Memory B cell (primary cell): ENCODE results near the gene SOS1.
A peak's percentile ranks its signal among the peaks of the same experiment; 100 is the strongest.
"Not testable (repeated sequence)": the region's sequence is repeated elsewhere in the genome, so short reads cannot be mapped to it uniquely, and the experiment has no call there.

Source experiments
- ATAC-seq: fragments of 150-1000 bp; cut with Tn5 transposase; 2 replicates; pipeline ENCODE4 v1.10.0; 2021; ENCODE audit warnings: low read depth, mild to moderate bottlenecking, moderate library complexity
- DNase-seq, 2 donors: peaks; one replicate each; pipeline ENCODE4 v3.0.0; 2022; ENCODE audit warnings: low spot score in 2 of 2
- H3K27ac Mint-ChIP-seq: one replicate; pipeline ENCODE4 v1.8.0; 2022; ENCODE audit warnings: mild to moderate bottlenecking, moderate library complexity, mixed read lengths
- H3K27me3 Mint-ChIP-seq: one replicate; pipeline ENCODE4 v1.8.0; 2022; ENCODE audit warnings: mixed read lengths
- H3K36me3 Mint-ChIP-seq: one replicate; pipeline ENCODE4 v1.8.0; 2022; ENCODE audit warnings: mild to moderate bottlenecking, mixed read lengths
- H3K4me1 Mint-ChIP-seq: one replicate; pipeline ENCODE4 v1.8.0; 2022; ENCODE audit warnings: mixed read lengths
- H3K4me3 Mint-ChIP-seq: one replicate; pipeline ENCODE4 v1.8.0; 2022; ENCODE audit warnings: mild to moderate bottlenecking, moderate library complexity, mixed read lengths
- H3K9me3 Mint-ChIP-seq: one replicate; pipeline ENCODE4 v1.8.0; 2022; ENCODE audit warnings: mixed read lengths

SOS1 gene

GRCh38 chr2:39145906-39146421, 25.1 kb upstream of the SOS1 start:
- Mint-ChIP-seq H3K27ac (no peak overlapping the region), H3K4me3 (no peak overlapping the region), H3K36me3 (no peaks in the 10 kb centered on the region), H3K9me3 (no peaks in the 10 kb centered on the region), H3K27me3 (no peaks in the 10 kb centered on the region), H3K4me1 (peaks cover 19% of the 10 kb centered on the region)
- no peak for DNase-seq
- ATAC-seq = no peak

- Mint-ChIP-seq H3K4me3 (no peak overlapping the region), H3K4me1 (peaks cover 20% of the 10 kb centered on the region), H3K27me3 (no peaks in the 10 kb centered on the region), H3K9me3 (no peaks in the 10 kb centered on the region), H3K27ac (no peak overlapping the region), H3K36me3 (no peaks in the 10 kb centered on the region)
- ATAC-seq (no peak), DNase-seq (no peak)
Measured at GRCh38 chr2:39144416-39144815, 23.6 kb upstream of the SOS1 start.

DNA sequence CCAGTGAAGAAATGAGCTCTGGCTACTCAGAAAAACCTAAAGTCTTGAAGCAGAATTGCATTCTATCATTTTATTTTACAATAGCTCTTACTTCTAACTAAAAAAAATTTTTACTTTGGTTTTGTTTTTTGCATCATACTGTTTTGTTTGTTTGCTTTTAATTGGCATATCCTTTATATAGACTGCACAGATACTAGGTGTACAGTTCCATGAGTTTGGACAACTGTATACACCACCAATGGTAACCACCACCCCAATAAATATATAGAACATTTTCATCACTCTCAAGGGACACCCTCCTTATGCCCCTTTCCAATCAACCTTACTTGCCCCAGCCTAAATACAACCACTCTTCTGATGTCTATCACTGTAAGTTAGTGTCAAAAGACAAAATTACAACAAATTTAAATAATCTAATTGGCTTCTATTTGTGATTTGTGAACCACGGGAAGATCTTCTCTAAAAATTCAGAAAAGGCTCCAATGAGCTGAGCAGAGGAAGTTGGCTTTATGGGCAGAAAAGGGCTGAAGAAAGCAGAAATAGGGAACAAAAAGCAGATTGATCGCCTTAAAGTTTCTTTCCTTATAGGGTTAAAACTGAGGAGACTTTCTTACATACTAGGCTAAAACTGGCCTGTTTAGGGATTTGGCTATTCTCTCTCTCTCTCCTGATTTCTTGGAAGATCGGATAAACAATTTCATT, 22.2 kb upstream of the SOS1 start:
- Mint-ChIP-seq H3K9me3 (no peaks in the 10 kb centered on the region), H3K36me3 (no peaks in the 10 kb centered on the region), H3K4me3 (no peak overlapping the region), H3K27me3 (no peaks in the 10 kb centered on the region), H3K4me1 (peaks cover 20% of the 10 kb centered on the region), H3K27ac (peak overlapping the region; percentile 81)
- ATAC-seq (no peak), DNase-seq (no peak)

DNA sequence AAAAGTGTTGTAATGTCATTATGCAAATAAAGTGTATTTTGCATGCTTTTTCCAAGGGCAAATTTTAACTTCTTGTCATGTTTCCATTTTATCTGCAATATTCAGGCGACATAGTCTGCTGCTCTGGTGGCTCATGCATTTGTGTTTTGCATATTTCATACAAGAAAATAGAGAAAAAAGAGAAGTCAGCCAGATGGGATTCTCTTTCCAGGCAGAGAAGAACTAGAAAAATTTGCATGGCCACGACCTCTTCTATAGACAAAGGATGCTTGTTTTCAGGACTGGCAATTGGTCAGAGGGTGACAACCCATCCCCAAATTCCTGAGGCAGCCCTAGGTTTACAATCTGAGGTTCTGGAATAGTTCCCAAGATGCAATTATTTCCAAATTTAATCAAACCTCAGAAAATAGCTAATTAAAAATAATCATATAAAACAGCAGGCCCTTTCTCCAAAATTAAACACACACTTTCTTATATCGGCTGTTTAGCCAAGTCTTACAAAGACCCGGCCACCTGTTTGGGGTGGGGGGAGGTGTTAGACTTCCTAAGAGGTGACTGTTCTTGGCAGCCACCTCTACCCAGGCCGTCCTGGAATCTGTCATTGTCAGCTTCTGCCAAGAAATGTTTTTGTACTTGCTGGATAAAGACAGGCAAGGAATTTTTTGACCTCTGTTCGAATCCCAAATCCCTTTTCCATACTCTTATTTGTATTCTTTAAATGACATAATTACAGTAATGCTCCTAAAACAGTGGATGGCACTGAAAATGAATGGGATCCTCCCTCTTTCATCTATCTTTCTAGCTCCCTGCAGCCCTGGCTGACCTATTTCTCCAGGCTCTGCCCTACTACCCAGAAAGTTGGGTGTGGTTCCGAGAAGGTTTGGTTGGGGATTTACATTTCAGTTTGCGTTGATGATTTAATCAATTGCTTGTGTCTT, 20.8 kb upstream of the SOS1 start:
- Mint-ChIP-seq H3K4me3 (peak overlapping the region; percentile 83), H3K9me3 (no peaks in the 10 kb centered on the region), H3K36me3 (no peaks in the 10 kb centered on the region), H3K4me1 (peaks cover 20% of the 10 kb centered on the region), H3K27me3 (no peaks in the 10 kb centered on the region), H3K27ac (peak overlapping the region; percentile 89)
- DNase-seq (peak in 1 of 2 donors; percentile 53), ATAC-seq (peak; percentile 95)

DNA sequence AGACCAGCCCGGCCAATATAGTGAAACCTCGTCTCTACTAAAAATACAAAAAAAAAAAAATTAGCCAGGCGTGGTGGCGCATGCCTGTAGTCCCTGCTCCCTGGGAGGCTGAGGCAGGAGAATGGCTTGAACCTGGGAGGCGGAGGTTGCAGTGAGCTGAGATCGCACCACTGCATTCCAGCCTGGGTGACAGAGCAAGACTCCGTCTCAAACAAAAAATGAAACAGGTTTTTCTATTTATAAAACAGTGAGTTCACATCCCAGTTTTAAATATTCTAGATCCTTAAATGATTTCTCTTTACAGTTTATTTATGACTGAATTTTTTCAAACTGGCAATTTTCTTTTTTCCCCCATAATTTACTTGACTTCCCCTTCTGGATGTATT, 20.1 kb upstream of the SOS1 start:
- H3K27ac Mint-ChIP-seq = peak overlapping the region; percentile 89

GRCh38 chr2:39140322-39140847, 19.5 kb upstream of the SOS1 start:
- H3K27me3 Mint-ChIP-seq = no peaks in the 10 kb centered on the region
- no peak for DNase-seq
- no peak for ATAC-seq
- no peaks in the 10 kb centered on the region for H3K36me3 Mint-ChIP-seq
- H3K4me1 Mint-ChIP-seq = peaks cover 27% of the 10 kb centered on the region
- H3K9me3 Mint-ChIP-seq = no peaks in the 10 kb centered on the region
- peak overlapping the region; percentile 89 for H3K27ac Mint-ChIP-seq
- no peak overlapping the region for H3K4me3 Mint-ChIP-seq

More for the DNA sequence above, 20.1 kb upstream of the SOS1 start:
- Mint-ChIP-seq H3K4me3 (peak overlapping the region; percentile 83), H3K4me1 (peaks cover 24% of the 10 kb centered on the region)
- H3K27me3 Mint-ChIP-seq, DNase-seq, H3K9me3 Mint-ChIP-seq, H3K36me3 Mint-ChIP-seq: not testable (repeated sequence)
- peak; percentile 30 for ATAC-seq

DNA sequence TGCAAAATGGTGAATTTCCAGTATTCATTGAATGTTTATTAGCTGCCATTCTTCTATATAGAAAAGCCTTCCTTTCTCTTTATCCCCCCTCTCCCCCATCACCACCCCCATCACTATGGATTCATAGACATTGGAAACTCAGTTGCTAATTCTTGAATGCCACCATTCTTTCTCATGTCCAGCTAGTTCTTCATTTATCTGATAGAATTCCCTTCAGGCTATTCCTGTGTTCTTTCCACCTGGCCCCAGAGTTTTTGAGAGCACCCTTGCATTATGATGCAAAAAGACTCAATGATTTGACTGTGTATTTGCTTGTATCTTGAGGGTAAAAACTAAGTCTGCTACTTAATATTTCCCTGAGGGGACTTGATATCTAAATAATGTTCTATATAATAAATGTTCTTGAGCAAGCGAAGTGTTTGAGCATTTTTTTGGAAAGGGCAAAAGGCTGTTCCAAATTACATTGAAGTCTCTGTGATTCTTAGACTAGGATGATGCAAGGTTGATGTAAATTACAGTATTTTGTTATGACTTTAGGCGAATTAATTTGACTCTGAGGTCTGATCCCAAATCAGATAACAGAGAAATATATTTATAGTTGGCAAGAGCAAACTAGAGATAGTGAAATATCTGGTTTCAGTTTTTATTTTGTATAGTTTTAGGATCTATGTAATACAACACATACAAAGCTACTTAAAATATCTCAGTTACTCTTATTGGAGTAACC, 18.8 kb upstream of the SOS1 start:
- Mint-ChIP-seq H3K4me3 (no peak overlapping the region), H3K27ac (peak overlapping the region; percentile 89)

DNA sequence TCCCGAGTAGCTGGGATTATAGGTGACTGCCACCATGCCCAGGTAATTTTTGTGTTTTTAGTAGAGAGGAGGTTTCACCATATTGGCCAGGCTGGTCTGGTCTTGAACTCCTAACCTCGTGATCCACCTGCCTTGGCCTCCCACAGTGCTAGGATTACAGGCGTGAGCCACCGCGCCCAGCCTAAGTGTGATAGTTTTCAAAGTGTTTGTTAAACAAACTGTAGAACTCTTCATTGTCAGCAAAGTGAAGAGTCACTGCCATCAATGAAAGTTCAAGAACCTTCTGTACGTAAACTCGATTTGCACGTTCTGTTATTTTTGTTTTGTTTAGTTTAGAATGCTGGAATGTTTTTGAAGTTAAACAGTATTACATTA, 18.0 kb upstream of the SOS1 start:
- H3K4me1 Mint-ChIP-seq = peaks cover 27% of the 10 kb centered on the region
- H3K9me3 Mint-ChIP-seq = no peaks in the 10 kb centered on the region
- no peak overlapping the region for H3K4me3 Mint-ChIP-seq
- H3K27me3 Mint-ChIP-seq = no peaks in the 10 kb centered on the region
- H3K27ac Mint-ChIP-seq = no peak overlapping the region
- H3K36me3 Mint-ChIP-seq = no peaks in the 10 kb centered on the region
- ATAC-seq (no peak), DNase-seq (no peak)

More for the DNA sequence above, 18.8 kb upstream of the SOS1 start:
- ATAC-seq = no peak
- Mint-ChIP-seq H3K36me3 (no peaks in the 10 kb centered on the region), H3K27me3 (no peaks in the 10 kb centered on the region), H3K9me3 (no peaks in the 10 kb centered on the region), H3K4me1 (peaks cover 27% of the 10 kb centered on the region)
- DNase-seq = no peak

GRCh38 chr2:39138187-39138836, 17.5 kb upstream of the SOS1 start:
- H3K27ac Mint-ChIP-seq, DNase-seq, ATAC-seq, H3K4me3 Mint-ChIP-seq, H3K36me3 Mint-ChIP-seq, H3K27me3 Mint-ChIP-seq, H3K9me3 Mint-ChIP-seq: not testable (repeated sequence)
- peaks cover 28% of the 10 kb centered on the region for H3K4me1 Mint-ChIP-seq

DNA sequence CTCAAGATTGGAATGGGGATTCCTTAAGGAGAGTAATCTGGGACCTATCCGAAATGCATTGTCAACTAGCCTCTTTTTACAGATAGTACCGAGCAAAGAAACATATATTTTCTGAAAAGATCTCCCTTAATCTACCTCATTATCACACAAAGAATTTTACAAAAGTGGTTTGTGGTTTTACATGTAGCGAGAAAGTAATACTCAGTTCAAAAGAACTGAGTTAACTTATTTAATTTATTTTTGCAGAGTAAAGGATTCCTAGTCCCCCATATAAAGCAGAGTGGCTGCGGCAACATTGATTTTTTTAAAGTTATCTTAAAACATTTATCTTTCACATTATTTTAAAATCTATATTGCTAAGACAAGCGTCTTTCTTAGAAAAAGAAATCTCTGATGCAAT, 15.9 kb upstream of the SOS1 start:
- Mint-ChIP-seq H3K9me3 (no peaks in the 10 kb centered on the region), H3K4me3 (no peak overlapping the region), H3K4me1 (peaks cover 20% of the 10 kb centered on the region), H3K27me3 (no peaks in the 10 kb centered on the region), H3K36me3 (no peaks in the 10 kb centered on the region), H3K27ac (no peak overlapping the region)
- no peak for ATAC-seq
- DNase-seq = no peak

DNA sequence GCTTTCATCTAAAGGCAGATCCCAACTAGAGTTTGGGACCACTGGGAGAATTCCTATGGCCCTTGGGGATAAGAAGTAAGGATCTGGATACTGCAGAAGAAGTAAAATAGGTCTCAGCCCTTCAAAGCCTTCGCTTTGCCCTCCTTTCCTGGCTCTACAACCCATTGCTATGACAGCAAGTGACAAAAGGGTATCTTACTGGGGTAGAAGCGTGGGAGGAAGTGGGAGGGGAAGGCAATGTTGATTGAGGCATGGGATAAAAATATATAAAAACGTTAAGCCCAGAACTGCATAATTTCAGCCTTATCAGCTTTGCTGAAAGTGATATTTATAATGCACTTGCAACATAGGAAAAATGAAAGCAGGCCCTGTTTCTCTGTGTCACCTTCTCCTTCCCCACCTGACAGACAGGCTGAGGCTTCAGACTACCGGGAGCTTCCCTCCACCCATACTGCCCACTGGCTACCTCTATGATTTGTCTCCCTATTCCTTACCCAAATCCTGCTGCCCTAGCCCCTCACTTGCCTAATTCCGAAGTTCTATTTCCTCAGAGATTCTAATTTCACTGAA, 14.9 kb upstream of the SOS1 start:
- H3K9me3 Mint-ChIP-seq = no peaks in the 10 kb centered on the region
- DNase-seq (no peak), ATAC-seq (no peak)
- no peak overlapping the region for H3K4me3 Mint-ChIP-seq
- H3K27me3 Mint-ChIP-seq = no peaks in the 10 kb centered on the region
- peaks cover 18% of the 10 kb centered on the region for H3K4me1 Mint-ChIP-seq
- H3K36me3 Mint-ChIP-seq = no peaks in the 10 kb centered on the region
- H3K27ac Mint-ChIP-seq = no peak overlapping the region

- no peaks in the 10 kb centered on the region for H3K36me3 Mint-ChIP-seq
- H3K27ac Mint-ChIP-seq = no peak overlapping the region
- peaks cover 21% of the 10 kb centered on the region for H3K4me1 Mint-ChIP-seq
- H3K4me3 Mint-ChIP-seq = no peak overlapping the region
- DNase-seq (no peak), ATAC-seq (no peak)
- no peaks in the 10 kb centered on the region for H3K9me3 Mint-ChIP-seq
- no peaks in the 10 kb centered on the region for H3K27me3 Mint-ChIP-seq
Measured at GRCh38 chr2:39133215-39133851, 12.5 kb upstream of the SOS1 start.
